Measurements from ENCODE around the gene PCDHA6.
A peak's percentile ranks its signal among the peaks of the same experiment; 100 is the strongest.
"Not testable (repeated sequence)": the region's sequence is repeated elsewhere in the genome, so short reads cannot be mapped to it uniquely, and the experiment has no call there.

PCDHA6 gene

GRCh38 chr5:140868721-140869554 lies 41.2 kb downstream of the PCDHA6 start, which contains the start of gene PCDHA11:
Gene PCDHA11, plus strand, starts transcription at chr5:140868957. Its CDS starts 147 bp downstream, at chr5:140869104.
- peak; percentile 10 for DNase-seq

GRCh38 chr5:140869555-140869886 lies 41.8 kb downstream of the PCDHA6 start:
- no peak for DNase-seq

GRCh38 chr5:140870221-140871201 lies 42.8 kb downstream of the PCDHA6 start:
- DNase-seq, result no peak

GRCh38 chr5:140875085-140876065 lies 47.6 kb downstream of the PCDHA6 start, which contains the start of gene PCDHA12:
Gene PCDHA12, plus strand, starts transcription at chr5:140875308. Its CDS starts 165 bp downstream, at chr5:140875473.
- DNase-seq, result peak; percentile 35

- DNase-seq, result not testable (repeated sequence)
These were observed 48.9 kb downstream of the PCDHA6 start for GRCh38 chr5:140876541-140877261.

GRCh38 chr5:140877262-140877581 lies 49.5 kb downstream of the PCDHA6 start:
- no peak for DNase-seq
